HG03460 (cell line): ENCODE data around the gene SKP2.
"Not testable (repeated sequence)": the region's sequence is repeated elsewhere in the genome, so short reads cannot be mapped to it uniquely, and the experiment has no call there.

ENCODE experiments used
- ATAC-seq: cut with Tn5 transposase; IDR thresholded peaks from one replicate; pipeline ENCODE4 v1.9.1; 2021; ENCODE audit not compliant: unreplicated experiment

The SKP2 gene

DNA sequence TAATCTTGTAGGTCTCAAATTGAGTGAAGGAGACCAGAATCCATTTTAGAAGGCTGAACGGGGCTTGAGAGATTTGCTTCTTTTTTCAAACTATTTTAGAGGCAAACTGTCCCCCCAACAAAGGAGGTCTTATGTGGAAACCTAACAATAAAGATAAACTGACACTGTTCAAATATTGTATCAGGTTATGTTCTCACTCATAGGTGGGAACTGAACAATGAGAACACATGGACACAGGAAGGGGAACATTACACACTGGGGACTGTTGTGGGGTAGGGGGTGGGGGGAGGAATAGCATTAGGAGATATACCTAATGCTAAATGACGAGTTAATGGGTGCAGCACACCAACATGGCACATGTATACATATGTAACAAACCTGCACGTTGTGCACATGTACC is 46.9 kb downstream of the SKP2 start:
- not testable (repeated sequence) for ATAC-seq

- no peak for ATAC-seq
Observed at GRCh38 chr5:36199620-36200019, 47.7 kb downstream of the SKP2 start.

- ATAC-seq, result no peak
Observed at GRCh38 chr5:36200513-36200912, 48.6 kb downstream of the SKP2 start.

DNA sequence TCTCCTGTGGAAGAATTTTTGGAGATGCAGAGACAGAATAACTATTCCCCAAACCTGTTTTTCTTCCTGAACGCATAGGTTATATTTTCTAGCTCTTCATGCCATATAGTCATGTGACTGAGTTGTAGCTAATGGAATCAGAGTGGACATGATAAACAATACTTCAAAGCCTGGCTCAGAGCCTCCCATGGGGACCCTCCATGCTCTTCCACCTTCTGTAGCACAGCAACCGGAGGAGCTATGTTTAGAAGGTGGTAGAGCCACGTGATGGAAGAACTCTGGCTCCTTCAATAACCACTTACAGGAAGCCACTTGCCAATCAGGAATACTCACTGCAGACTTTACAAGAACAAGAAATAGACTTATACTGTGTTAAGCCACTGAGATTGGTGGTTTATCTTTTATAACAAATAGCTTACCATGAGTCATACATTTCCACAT is 50.6 kb downstream of the SKP2 start:
- ATAC-seq, result no peak

- no peak for ATAC-seq
Observed at GRCh38 chr5:36205329-36205728, 53.4 kb downstream of the SKP2 start.

GRCh38 chr5:36206913-36207312 is 55.0 kb downstream of the SKP2 start:
- no peak for ATAC-seq

- no peak for ATAC-seq
Observed at GRCh38 chr5:36208786-36209185, 56.9 kb downstream of the SKP2 start.

- ATAC-seq, result no peak
Observed at GRCh38 chr5:36209664-36210063, 57.8 kb downstream of the SKP2 start.

DNA sequence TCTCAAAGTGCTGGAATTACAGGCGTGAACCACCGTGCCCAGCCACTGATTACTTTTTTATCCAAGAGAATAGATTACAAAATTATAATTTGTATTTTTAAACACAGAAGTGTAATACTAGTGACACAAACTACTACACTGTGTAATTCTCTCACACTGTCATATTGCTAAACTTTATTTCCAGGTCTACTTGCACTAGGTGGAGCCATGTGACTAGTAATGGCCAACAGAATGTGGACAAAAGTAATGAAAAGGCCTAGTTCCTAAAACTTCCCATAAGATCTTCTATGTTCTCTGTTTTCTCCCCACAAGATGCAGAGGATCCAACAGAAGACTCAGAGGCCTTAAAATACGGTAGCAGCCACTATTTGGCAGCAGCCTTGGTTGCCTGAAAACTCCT is 62.5 kb downstream of the SKP2 start:
- ATAC-seq, result no peak

GRCh38 chr5:36215910-36216309 is 64.0 kb downstream of the SKP2 start:
- ATAC-seq, result no peak

DNA sequence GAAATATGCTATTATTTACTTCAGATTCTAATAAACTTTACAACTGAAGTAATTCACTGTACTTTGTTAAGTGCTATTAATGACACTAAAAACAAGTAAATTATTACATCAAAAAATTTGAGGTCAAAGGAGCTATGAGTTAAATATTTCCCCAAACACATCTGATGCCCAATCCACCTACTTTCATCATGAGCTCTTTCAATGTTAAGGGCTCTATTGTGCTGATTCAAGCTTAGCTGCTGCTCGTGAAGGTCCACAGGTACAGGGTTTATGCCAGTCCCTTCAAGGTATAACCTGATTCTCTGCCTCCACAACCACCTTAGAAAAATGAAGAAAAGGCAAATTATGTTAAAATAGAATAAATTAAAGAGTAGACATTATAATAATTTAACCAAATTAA is 65.7 kb downstream of the SKP2 start:
- ATAC-seq, result no peak

DNA sequence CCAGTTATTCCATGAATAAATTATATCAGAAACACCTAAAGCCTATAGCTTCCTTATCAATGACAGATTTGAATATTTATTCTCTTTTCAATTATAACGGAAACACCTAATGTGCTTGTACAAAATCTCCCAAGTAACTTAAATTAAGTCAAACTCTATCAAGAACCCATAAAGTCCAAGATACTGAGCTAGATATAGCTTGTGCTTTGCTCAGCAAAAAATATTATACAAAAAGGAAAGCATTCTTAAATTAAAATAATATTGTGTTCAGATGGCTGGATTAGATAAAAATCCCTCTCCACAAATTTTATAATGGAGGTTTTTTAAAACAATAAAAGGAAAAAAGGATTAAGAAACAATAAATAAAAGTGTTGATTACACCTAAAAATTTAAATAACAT is 66.1 kb downstream of the SKP2 start:
- no peak for ATAC-seq

DNA sequence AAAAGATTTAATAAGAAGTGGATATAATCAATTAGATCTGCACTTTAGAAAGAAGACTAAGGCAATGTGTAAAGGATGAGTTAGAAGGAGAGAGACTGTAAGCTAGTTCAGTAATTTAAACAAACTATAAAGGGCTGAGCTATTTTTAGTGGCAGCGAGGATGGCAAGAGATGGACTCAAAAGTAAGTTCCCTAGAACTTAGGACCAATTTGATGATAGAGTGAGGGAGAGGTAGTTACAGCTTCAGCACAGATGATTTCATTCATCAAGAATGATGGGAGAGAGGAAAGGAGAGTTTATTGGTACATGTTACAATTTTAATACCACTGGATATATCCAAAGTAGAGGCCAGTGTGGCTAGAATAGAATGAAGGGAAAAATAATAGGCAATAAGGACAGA is 70.7 kb downstream of the SKP2 start:
- ATAC-seq, result no peak

- no peak for ATAC-seq
Observed at GRCh38 chr5:36227046-36227445, 75.1 kb downstream of the SKP2 start.

GRCh38 chr5:36228505-36228904 is 76.6 kb downstream of the SKP2 start:
- no peak for ATAC-seq

DNA sequence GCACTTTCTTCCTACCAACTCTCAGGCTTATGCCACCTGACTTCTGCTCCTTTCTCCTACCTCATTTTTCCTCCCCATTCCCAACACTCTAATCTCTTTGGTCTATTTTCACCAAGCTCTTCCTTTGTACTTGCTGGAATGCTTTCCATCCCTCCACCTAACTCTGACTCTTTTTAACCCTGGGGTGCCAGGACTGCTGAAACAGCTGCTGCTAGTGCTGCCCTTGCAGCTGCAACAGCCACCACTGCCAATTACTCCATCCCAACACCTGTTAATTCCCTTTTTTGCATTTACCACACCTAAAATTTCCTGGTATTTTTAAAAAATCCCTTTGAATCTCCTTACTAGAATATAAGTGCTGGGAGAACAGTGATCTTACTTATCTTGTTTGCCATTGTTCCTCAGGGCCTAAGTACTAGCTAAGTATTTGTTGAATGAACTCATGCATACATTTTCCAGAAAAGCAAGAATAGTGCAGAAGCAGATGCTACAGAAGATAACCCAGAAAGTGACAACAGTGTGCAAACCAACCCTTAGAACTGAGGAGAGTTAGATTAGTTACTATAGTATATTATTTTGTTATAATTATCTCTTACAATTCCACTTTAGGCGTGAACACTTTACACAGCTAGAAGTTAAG is 78.4 kb downstream of the SKP2 start:
- ATAC-seq, result no peak

DNA sequence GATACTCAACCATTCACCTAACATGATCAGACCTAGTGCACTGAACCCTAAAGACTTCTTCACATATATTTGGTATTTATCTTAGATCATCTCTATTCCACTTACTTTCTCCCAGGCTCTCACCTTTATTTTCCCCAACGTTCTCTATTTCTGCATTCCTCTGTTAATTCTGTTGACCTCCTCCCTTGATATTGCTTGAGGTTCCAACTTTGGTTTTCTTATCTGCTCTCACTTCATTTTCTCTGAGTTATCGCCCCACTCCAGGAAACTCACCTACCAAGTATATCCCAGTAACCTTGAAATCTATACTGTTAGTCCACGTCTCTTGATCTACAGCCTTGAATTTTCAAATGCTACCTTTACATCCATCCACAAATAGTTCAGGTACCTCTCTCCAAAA is 80.6 kb downstream of the SKP2 start:
- no peak for ATAC-seq
